Stomach (tissue), 4 donors: Measurements from ENCODE around the gene DLK2.

Experiments used
- CTCF ChIP-seq, 7 experiments: fragments of 450-650 bp in 4 of 7; fragments of 200-600 bp in 3 of 7; sonication (generic) in 3 of 7; IDR thresholded peaks; one replicate each; pipeline ENCODE4 v1.5.1; 2016 to 2019; ENCODE audit warnings: antibody characterized with exemption in 7 of 7, control low read depth in 2 of 7, mild to moderate bottlenecking in 1 of 7
- EP300 ChIP-seq: sonication (generic); formaldehyde crosslinking; IDR thresholded peaks from one replicate; pipeline ENCODE4 v1.6.1; 2017; ENCODE audit warnings: antibody characterized with exemption
- POLR2A ChIP-seq, 4 donors: fragments of 450-650 bp; IDR thresholded peaks; one replicate each; pipeline ENCODE4 v1.6.1; 2016; ENCODE audit warnings: antibody characterized with exemption in 4 of 4, control low read depth in 2 of 4, mild to moderate bottlenecking in 1 of 4, moderate library complexity in 1 of 4
- POLR2AphosphoS5 ChIP-seq, 3 donors: sonication (generic); formaldehyde crosslinking; IDR thresholded peaks; one replicate each; pipeline ENCODE4 v1.6.1; 2016; ENCODE audit warnings: antibody characterized with exemption in 3 of 3

DNA sequence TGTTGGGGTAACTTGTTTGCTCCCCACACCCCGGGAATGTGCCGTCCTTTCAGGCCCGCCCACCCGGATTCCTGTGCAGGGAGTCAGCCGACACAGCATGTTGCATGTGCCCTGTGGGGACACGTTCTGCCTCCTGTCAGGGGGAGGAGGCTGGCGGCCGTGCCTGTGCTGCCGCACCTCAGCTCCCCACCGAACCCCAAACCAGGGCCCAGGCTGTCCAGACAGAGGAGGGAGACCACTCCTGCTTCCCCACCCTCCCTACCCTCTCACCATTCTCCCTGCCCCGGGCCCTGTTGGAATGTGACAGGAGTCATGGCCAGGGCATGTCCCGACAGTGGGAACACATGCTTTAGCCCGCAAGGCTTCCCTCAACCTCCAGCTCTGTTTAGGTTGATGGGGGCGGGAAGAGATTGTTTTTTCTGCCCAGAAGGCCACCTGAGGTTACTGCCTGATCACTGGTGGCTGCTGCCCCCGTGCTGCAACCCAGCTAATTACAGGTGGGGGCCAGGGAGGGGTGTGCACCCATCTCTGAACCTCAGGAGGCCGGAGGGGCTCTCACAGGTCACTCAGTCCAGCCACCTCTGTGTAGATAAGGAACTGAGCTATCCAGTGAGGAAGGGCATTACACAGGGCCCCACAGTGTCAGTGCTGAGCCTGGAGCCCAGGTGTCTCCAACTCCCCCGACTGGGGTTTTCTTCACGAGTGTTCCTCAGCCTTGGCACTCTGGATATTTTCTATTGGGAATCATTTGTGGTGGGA is 41.2 kb upstream of the DLK2 start:
- peak in 5 of 7 experiments; percentile 24 to 68 (median 49) for TF ChIP-seq CTCF (IDR thresholded peaks at IDR 0.05)
- TF ChIP-seq POLR2AphosphoS5 (IDR thresholded peaks at IDR 0.05), result no peak
- TF ChIP-seq POLR2A (IDR thresholded peaks at IDR 0.05), result no peak
- TF ChIP-seq EP300, result no peak
